Activated CD8-positive, alpha-beta memory T cell treated with anti-CD3 and anti-CD28 coated beads, Interleukin-2, amount 50 U/mL, for 48 hours (primary cell): ENCODE data around the gene UNC13D.
"Not testable (repeated sequence)": the region's sequence is repeated elsewhere in the genome, so short reads cannot be mapped to it uniquely, and the experiment has no call there.

Experiments used
- DNase-seq: peaks from one replicate; pipeline ENCODE4 v3.0.0-alpha.2; 2020

Gene UNC13D

GRCh38 chr17:75874323-75875181, 30.3 kb upstream of the UNC13D start:
- no peak for DNase-seq

- DNase-seq = no peak
Observed at GRCh38 chr17:75873587-75874322, 29.6 kb upstream of the UNC13D start.

DNA sequence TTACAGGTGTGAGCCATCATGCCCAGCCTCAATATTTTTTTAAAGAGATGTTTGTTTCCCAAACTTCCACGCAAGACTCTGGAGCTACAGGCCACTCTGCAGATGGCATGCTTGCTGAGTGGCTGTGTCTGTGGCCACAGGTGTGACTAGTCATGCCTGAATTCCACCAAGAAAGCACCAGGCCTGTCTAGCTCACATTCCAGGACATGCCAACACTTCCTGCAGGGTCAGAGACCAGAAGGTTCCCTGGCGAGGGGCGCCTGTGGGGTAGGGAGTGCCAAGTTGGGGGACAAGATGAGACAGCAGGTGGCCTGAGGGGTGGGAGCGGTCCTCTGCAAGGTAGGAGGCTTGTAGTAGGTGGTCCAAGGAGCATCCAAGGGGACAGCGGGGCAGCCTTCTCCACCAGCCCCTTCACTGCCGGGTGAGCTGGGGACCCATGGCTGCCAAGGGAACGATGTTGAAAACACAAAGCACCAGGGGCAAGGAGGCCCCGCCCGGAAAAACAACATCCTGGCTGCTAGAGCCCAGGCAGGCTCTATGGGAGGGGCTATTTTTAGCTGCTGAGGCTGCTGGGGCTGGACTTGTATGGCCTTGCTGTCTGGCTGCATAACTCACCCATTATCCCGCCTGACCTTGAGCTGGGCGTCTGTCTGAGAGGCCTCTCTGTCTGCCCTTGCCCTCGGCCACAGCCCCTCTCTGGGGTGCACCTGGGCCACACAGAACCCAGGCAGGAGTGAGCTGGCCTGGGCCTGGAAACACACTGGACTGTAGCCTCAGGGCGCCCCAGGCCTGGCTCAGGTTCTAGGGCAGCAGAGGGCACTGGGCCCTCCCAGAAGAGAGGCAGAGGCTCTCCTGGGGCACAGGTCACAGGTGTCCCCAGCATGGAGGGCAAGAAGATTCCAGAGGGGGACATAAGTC, 28.5 kb upstream of the UNC13D start:
- no peak for DNase-seq

GRCh38 chr17:75870228-75870627, 26.0 kb upstream of the UNC13D start:
- not testable (repeated sequence) for DNase-seq

GRCh38 chr17:75869282-75870141, 25.3 kb upstream of the UNC13D start:
- no peak for DNase-seq

DNA sequence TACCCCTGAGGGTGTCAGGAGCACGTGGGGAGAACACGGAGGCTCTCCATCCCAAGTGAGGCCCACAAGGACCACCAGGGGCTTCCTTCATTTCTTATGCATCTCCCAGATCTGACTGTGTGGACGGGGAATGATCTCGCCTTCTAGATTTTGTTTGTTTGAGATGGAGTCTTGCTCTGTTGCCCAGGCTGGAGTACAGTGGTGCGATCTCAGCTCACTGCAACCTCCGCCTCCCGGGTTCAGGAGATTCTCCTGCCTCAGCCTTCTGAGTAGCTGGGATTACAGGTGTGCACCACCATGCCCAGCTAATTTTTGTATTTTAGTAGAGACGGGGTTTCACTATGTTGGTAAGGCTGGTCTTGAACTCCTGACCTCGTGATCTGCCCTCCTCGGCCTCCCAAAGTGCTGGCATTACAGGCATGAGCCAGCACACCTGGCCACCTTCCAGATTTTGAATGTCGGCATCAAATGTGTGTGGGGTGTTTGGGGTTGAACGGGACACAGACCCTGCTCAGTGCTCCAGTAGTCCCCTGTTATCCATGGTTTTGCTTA, 24.6 kb upstream of the UNC13D start:
- DNase-seq = not testable (repeated sequence)

- DNase-seq = not testable (repeated sequence)
Observed at GRCh38 chr17:75865404-75866188, 21.4 kb upstream of the UNC13D start.

GRCh38 chr17:75864887-75865286, 20.7 kb upstream of the UNC13D start:
- not testable (repeated sequence) for DNase-seq

GRCh38 chr17:75864448-75864871, 20.3 kb upstream of the UNC13D start:
- DNase-seq = peak; percentile 68

- no peak for DNase-seq
Observed at GRCh38 chr17:75861927-75862317, 17.7 kb upstream of the UNC13D start.

DNA sequence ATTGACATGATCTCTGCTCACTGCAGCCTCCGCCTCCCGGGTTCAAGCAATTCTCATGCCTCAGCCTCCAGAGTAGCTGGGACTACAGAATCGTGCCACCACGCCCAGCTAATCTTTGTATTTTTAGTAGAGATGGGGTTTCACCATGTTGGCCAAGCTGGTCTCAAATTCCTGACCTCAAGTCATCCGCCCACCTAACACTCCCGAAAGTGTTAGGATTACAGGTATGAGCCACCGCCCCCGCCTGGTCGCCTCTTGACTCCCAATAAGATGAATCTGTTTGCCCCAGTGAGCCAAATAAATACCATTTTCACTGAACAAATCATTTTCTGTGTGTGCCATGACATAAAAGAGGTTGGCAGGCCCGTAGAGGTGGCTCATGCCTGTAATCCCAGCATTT, 15.2 kb upstream of the UNC13D start:
- DNase-seq = not testable (repeated sequence)

DNA sequence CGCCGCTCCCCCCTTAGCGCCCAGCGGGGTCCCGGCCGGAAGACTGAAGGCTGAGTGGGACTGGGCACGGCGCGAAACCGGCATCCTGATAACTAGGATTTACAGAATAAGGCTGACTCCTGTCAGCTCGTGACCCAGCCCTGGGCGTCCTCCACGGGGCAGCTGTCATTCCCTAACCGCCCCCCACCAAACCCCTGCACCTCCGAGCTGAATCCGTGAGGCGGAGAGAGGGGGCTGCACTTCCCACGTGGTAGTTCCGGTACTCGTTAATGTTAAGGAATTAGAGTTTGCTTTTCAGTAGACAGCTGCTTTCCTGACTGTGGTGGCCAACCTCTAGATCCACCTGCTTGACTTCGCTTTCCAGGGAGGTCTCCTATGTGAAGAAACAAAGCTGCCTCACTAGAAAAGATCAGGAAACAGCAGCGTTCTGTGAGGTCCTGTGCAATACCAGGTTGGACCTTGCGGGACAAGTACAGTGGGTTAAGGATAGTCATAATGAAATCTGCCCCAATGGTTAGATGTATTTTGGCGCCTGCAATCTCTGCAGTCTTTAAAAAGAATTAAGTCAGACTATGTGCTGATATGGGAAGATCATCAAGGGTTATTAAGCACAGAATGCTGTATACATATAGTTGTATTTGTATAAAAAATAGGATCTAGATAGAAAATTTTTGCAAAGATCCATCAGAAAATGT, 12.0 kb upstream of the UNC13D start:
- DNase-seq = no peak

GRCh38 chr17:75855310-75856061, 11.3 kb upstream of the UNC13D start, which contains the start of gene WBP2:
TSS of gene WBP2 (minus strand) at chr17:75855335. CDS start at chr17:75855297, 38 bp downstream.
- peak; percentile 94 for DNase-seq

DNA sequence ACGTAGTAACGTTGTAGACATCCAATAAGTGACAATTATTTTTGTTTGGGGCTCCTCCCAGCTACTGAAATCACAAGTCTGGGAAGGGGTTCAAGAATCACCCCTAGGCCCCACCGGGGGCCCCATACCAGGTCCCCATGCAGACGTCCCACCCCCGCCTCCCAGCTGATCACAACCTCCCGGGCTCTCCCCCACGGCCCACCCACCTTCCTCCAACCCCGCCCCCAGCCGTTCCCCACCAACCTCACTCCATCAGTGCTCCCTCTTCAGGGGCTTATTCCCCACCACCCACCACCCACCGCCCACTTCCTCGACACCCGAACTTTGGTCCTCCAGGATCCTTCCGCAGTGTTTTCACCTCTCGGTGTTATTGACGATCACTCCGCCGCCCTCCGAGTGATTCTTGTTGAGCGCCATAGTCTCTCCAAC, 10.7 kb upstream of the UNC13D start:
- no peak for DNase-seq

GRCh38 chr17:75854101-75854748, 10.0 kb upstream of the UNC13D start:
- DNase-seq = no peak

GRCh38 chr17:75853433-75853832, 9.2 kb upstream of the UNC13D start:
- DNase-seq = no peak

DNA sequence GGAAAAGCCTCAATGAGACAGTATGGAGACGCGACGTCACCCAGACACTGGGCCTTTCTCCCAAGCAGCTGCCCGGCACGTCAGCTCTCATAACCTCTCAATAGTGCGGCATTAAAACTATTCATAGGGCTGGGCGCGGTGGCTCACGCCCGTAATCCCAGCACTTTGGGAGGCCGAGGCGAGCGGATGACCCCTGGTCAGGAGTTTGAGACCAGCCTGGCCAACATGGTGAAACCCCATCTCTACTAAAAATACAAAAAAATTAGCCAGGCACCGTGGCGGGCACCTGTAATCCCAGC, 7.4 kb upstream of the UNC13D start:
- DNase-seq = not testable (repeated sequence)

- no peak for DNase-seq
Observed at GRCh38 chr17:75850928-75851692, 6.9 kb upstream of the UNC13D start.
